HepG2 (cell line): ENCODE measurements around the gene CCDC69. TPM values are rescaled to one million over a fixed set of nuclear protein-coding genes. Genes with fewer than 3 reads are reported as not detected.

ENCODE experiments used
- ATAC-seq: fragments of 200-7000 bp; cut with Tn5 transposase; 3 replicates; pipeline ENCODE4 v1.9.1; 2020; ENCODE audit warnings: mild to moderate bottlenecking, moderate library complexity
- BruUV-seq: library from RNA; stranded (reverse); fragments of 400-500 nt; replicated peaks from 2 replicates; lab custom pipeline; 2021; lab: Mats Ljungman, UMichigan
- CTCF ChIA-PET: fragments of 300-600 bp; formaldehyde crosslinking; extraction: SDS; loops from one replicate; lab custom pipeline; 2021; ENCODE audit warnings: low total read pairs, inconsistent platforms, low intra/inter-chr PET ratio; lab: Yijun Ruan, JAX
- POLR2A ChIA-PET: fragments of 350-600 bp; sonication (Branson Sonifier 250); formaldehyde crosslinking; loops from one replicate; lab custom pipeline; 2020; ENCODE audit warnings: antibody characterized with exemption, inconsistent platforms; lab: Yijun Ruan, JAX
- DNase-seq: peaks from one replicate; pipeline ENCODE4 v3.0.0-alpha.2; 2015; ENCODE audit warnings: low spot score
- FAIRE-seq: peaks from 3 replicates; lab custom pipeline; 2011; peaks lifted over from hg19 to GRCh38; lab: Jason Lieb, UNC
- H2AFZ ChIP-seq: one replicate; pipeline ENCODE4 v1.6.1; 2011; ENCODE audit warnings: low read length, inconsistent platforms
- H3K27ac ChIP-seq: fragments of 300-600 bp; 3 replicates; pipeline ENCODE4 v1.8.0; 2011; ENCODE audit warnings: mixed run types, mild to moderate bottlenecking, mixed read lengths, low read length, inconsistent platforms; ENCODE audit not compliant: insufficient read depth; ENCODE audit errors: extremely low read length
- H3K27me3 ChIP-seq, 2 experiments: fragments of 200-600 bp in 1 of 2; 2 replicates in 1 of 2; 3 replicates in 1 of 2; pipeline versions ENCODE4 v1.6.0 to v1.8.0; 2011; ENCODE audit warnings: low read length in 2 of 2, mild to moderate bottlenecking in 2 of 2, moderate library complexity in 2 of 2, inconsistent platforms in 1 of 2; ENCODE audit not compliant: insufficient read depth in 2 of 2, control insufficient read depth in 1 of 2
- H3K36me3 ChIP-seq, 2 experiments: fragments of 200-600 bp in 1 of 2; replicated peaks in 1 of 2; 2 replicates in 1 of 2; 3 replicates in 1 of 2; pipeline versions ENCODE4 v1.5.1 to v1.8.0; 2011; ENCODE audit warnings: low read length in 2 of 2, inconsistent platforms in 1 of 2; ENCODE audit not compliant: insufficient read depth in 2 of 2, control insufficient read depth in 1 of 2
- H3K4me1 ChIP-seq: 2 replicates; pipeline ENCODE4 v1.5.1; 2012; ENCODE audit warnings: low read length, inconsistent platforms; ENCODE audit not compliant: insufficient read depth
- H3K4me2 ChIP-seq: 2 replicates; pipeline ENCODE4 v1.6.0; 2011; ENCODE audit warnings: low read depth, low read length, inconsistent platforms
- H3K4me3 ChIP-seq, 3 experiments: fragments of 200-600 bp in 1 of 3; sonication (generic), shearing (Covaris generic) in 1 of 3; replicated peaks in 1 of 3; 2 replicates each; pipeline ENCODE4 v1.5.1; 2011 to 2016; ENCODE audit warnings: low read length in 3 of 3, inconsistent platforms in 2 of 3, low read depth in 2 of 3, mild to moderate bottlenecking in 2 of 3, control low read depth in 1 of 3, mixed read lengths in 1 of 3; ENCODE audit not compliant: insufficient read depth in 1 of 3
- H3K79me2 ChIP-seq: one replicate; pipeline ENCODE4 v1.6.1; 2011; ENCODE audit warnings: low read length, inconsistent platforms; ENCODE audit not compliant: insufficient read depth
- H3K9ac ChIP-seq: 2 replicates; pipeline ENCODE4 v1.6.0; 2011; ENCODE audit warnings: mild to moderate bottlenecking, low read depth, low read length, inconsistent platforms; ENCODE audit not compliant: insufficient read depth
- H3K9me3 ChIP-seq: 2 replicates; pipeline ENCODE4 v1.5.1; 2012; ENCODE audit warnings: mild to moderate bottlenecking, low read length
- H4K20me1 ChIP-seq: 2 replicates; pipeline ENCODE4 v1.6.0; 2011; ENCODE audit warnings: inconsistent platforms, mild to moderate bottlenecking, low read length, moderate library complexity; ENCODE audit not compliant: insufficient read depth
- ATRX ChIP-seq: sonication (generic); formaldehyde crosslinking; IDR thresholded peaks from 2 replicates; pipeline ENCODE4 v1.4.0; 2020; ENCODE audit warnings: missing genetic modification reagents, borderline replicate concordance
- EP300 ChIP-seq, 3 experiments: sonication (generic) in 1 of 3; formaldehyde crosslinking in 1 of 3; IDR thresholded peaks; 2 replicates each; pipeline versions ENCODE4 v1.5.1 to v1.6.1; 2011 to 2020; ENCODE audit warnings: low read depth in 2 of 3, low read length in 2 of 3, borderline replicate concordance in 1 of 3, improper control_type of control experiment in 1 of 3, mild to moderate bottlenecking in 1 of 3, missing genetic modification reagents in 1 of 3, moderate library complexity in 1 of 3
- HOXA9 ChIP-seq: sonication (generic); formaldehyde crosslinking; IDR thresholded peaks from 2 replicates; pipeline ENCODE4 v1.8.1; 2022; ENCODE audit warnings: missing genetic modification reagents, mild to moderate bottlenecking, moderate library complexity, borderline replicate concordance
- MATR3 ChIP-seq: sonication (generic); formaldehyde crosslinking; IDR thresholded peaks from 2 replicates; pipeline ENCODE4 v1.4.0; 2020; ENCODE audit warnings: missing genetic modification reagents
- PHF20 ChIP-seq: sonication (generic); formaldehyde crosslinking; IDR thresholded peaks from 2 replicates; pipeline ENCODE4 v1.5.0; 2020; ENCODE audit warnings: mild to moderate bottlenecking, missing genetic modification reagents
- SALL2 ChIP-seq: sonication (generic); formaldehyde crosslinking; IDR thresholded peaks from 2 replicates; pipeline ENCODE4 v1.8.1; 2023; ENCODE audit warnings: mild to moderate bottlenecking, missing genetic modification reagents, inconsistent platforms
- TSC22D2 ChIP-seq: sonication (generic); formaldehyde crosslinking; IDR thresholded peaks from 2 replicates; pipeline ENCODE4 v1.5.1; 2020; ENCODE audit warnings: missing genetic modification reagents, mild to moderate bottlenecking, borderline replicate concordance
- ZBTB49 ChIP-seq: sonication (generic); formaldehyde crosslinking; IDR thresholded peaks from 2 replicates; pipeline ENCODE4 v1.4.0; 2020; ENCODE audit warnings: missing genetic modification reagents, borderline replicate concordance
- ZBTB7A ChIP-seq: sonication (generic); formaldehyde crosslinking; IDR thresholded peaks from 2 replicates; pipeline ENCODE4 v1.8.0; 2022; ENCODE audit warnings: mild to moderate bottlenecking, missing genetic modification reagents
- ZFAT ChIP-seq: sonication (generic); formaldehyde crosslinking; conservative IDR thresholded peaks from 2 replicates; pipeline ENCODE4 v1.8.1; 2023; ENCODE audit warnings: missing genetic modification reagents, inconsistent platforms
- ZNF256 ChIP-seq: sonication (generic); formaldehyde crosslinking; conservative IDR thresholded peaks from 2 replicates; pipeline ENCODE4 v1.4.0; 2020; ENCODE audit warnings: missing genetic modification reagents
- ZNF33A ChIP-seq: sonication (generic); formaldehyde crosslinking; IDR thresholded peaks from 2 replicates; pipeline ENCODE4 v1.5.1; 2020; ENCODE audit warnings: missing genetic modification reagents, mild to moderate bottlenecking, moderate library complexity, borderline replicate concordance
- ZNF350 ChIP-seq: sonication (generic); formaldehyde crosslinking; IDR thresholded peaks from 2 replicates; pipeline ENCODE4 v1.4.0; 2020; ENCODE audit warnings: mild to moderate bottlenecking, low read depth, missing genetic modification reagents, borderline replicate concordance
- ZNF629 ChIP-seq: sonication (generic); formaldehyde crosslinking; conservative IDR thresholded peaks from 2 replicates; pipeline ENCODE4 v1.5.0; 2020; ENCODE audit warnings: missing genetic modification reagents
- WGBS: methylation state at CpG from one replicate; pipeline ENCODE4 v1.1.6; 2017; ENCODE audit warnings: low lambda C conversion rate; 5-methylcytosine and 5-hydroxymethylcytosine counted together
- in situ Hi-C: cut with HindIII; loops from 2 replicates; pipeline ENCODE4 v1.10.0; 2017; ENCODE audit warnings: low pct_unique_long_range_greater_than_20kb; ENCODE audit not compliant: extremely low pct_ligation_motif_present
- intact Hi-C: fragments of 100-400 bp; cut with micrococcal nuclease; formaldehyde crosslinking; loops from one replicate; pipeline ENCODE4 v1.10.0; 2022; ENCODE audit not compliant: unreplicated experiment
- polyA plus RNA-seq, 8 experiments: library from polyadenylated mRNA; depleted of rRNA in 3 of 8; stranded (reverse) in 7 of 8; unstranded in 1 of 8; fragments of >200 nt; fragmentation: Illumina TruSeq in 4 of 8; extraction: Trizol in 4 of 8; gene quantifications; 2 replicates each; pipeline versions ENCODE4 v1.2.1 to v1.2.3, GENCODE V29; 2011 to 2016; ENCODE audit warnings: low read depth in 4 of 8, missing spikeins in 1 of 8, mixed read lengths in 1 of 8; ENCODE audit not compliant: insufficient read depth in 1 of 8
- total RNA-seq, 5 experiments: library from RNA; depleted of rRNA; stranded (reverse); fragments of >200 nt; fragmentation: Illumina TruSeq; extraction: Trizol; gene quantifications; 2 replicates each; pipeline ENCODE4 v1.2.3, GENCODE V29; 2016; ENCODE audit warnings: low read depth in 1 of 5
- TF ChIP-seq, protein P1 (sequence below): sonication (generic); formaldehyde crosslinking; IDR thresholded peaks from 2 replicates; pipeline ENCODE4 v1.8.0; 2022; ENCODE audit warnings: missing genetic modification reagents, mild to moderate bottlenecking, inconsistent platforms, borderline replicate concordance
- TF ChIP-seq, protein P2 (sequence below): sonication (generic); formaldehyde crosslinking; IDR thresholded peaks from 2 replicates; pipeline ENCODE4 v1.5.0; 2020; ENCODE audit warnings: missing genetic modification reagents, mild to moderate bottlenecking, borderline replicate concordance

CCDC69 gene
- total and polyA plus RNA-seq, 2 of the 13 experiments (the other 11 are each of a cell fraction or from before 2014, with no cell fraction given), result 12.2 to 45.2 TPM

DNA sequence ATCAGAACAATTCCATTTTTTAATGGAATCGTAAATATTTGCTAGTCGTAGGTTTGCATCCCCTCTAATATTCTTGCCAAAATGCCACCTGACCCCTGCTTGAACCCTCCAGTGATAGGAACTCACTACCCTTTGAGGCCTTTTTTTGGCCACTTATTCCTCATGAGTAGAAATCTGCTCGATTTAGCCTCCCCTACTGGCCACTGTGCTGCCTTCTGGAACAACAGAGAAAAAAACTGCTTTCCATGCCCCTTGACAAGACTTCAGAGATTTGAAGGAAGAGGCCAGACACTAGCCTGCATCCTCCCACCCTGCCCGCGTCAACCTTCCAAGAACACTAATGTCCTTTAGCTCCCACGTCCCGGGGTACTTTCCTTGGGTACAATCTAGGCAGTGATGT lies 4.1 kb downstream of the CCDC69 start:
- FAIRE-seq, result no peak
- no peak overlapping the region for H3K9ac ChIP-seq
- ChIA-PET POLR2A (no interaction called here), CTCF (no interaction called here)
- no peak overlapping the region for H2AFZ ChIP-seq
- H3K27ac ChIP-seq, result no peak overlapping the region
- no peaks in the 10 kb centered on the region; a peak in 1 of 5 replicates for H3K27me3 ChIP-seq
- no peaks in the 10 kb centered on the region for H4K20me1 ChIP-seq
- intact Hi-C loops, result loop anchor here (10.0 kb wide), 1 partner anchor 215 kb away; no protein-coding TSS in a partner anchor
- no peaks in the 10 kb centered on the region for H3K9me3 ChIP-seq
- H3K4me3 ChIP-seq, result no peak overlapping the region
- in situ Hi-C loops, result no loop called here
- H3K4me1 ChIP-seq, result peaks cover 39% of the 10 kb centered on the region
- 84% methylated on average over 7 of the region's 7 CpGs for WGBS
- H3K36me3 ChIP-seq, result no peaks in the 10 kb centered on the region
- no TSS peak for BruUV-seq
- no peak for DNase-seq
- H3K79me2 ChIP-seq, result no peaks in the 10 kb centered on the region
- TF ChIP-seq ZFAT (CRISPR knock-in tag) (no peak), ATRX (CRISPR knock-in tag) (no peak), ZBTB7A (CRISPR knock-in tag) (no peak), SALL2 (CRISPR knock-in tag) (no peak), ZNF629 (CRISPR knock-in tag) (no peak), PHF20 (CRISPR knock-in tag) (no peak), ZNF33A (CRISPR knock-in tag) (no peak), ZNF256 (no peak), TSC22D2 (CRISPR knock-in tag) (no peak), MATR3 (CRISPR knock-in tag) (no peak), ZBTB49 (CRISPR knock-in tag) (no peak), EP300 (IDR thresholded peaks at IDR 0.05; ENCODE audit: low read depth in 2 of 2, low read length in 2 of 2) (no peak), EP300 (CRISPR knock-in tag; IDR thresholded peaks at IDR 0.05; ENCODE audit: borderline replicate concordance) (no peak), ZNF350 (CRISPR knock-in tag) (no peak), HOXA9 (CRISPR knock-in tag) (no peak)
- TF ChIP-seq, protein P1, sequence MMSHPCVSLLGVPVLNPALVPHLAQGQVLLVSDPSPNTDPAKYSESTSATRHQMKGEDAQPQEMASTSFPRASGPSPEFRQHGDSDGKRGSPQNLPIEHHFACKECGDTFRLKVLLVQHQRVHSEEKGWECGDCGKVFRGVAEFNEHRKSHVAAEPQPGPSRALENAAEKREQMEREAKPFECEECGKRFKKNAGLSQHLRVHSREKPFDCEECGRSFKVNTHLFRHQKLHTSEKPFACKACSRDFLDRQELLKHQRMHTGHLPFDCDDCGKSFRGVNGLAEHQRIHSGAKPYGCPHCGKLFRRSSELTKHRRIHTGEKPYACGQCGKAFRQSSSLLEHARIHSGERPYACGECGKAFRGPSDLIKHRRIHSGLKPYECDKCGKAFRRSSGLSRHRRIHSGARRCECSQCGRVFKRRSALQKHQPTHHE (CRISPR knock-in tag), result no peak
- TF ChIP-seq, protein P2, sequence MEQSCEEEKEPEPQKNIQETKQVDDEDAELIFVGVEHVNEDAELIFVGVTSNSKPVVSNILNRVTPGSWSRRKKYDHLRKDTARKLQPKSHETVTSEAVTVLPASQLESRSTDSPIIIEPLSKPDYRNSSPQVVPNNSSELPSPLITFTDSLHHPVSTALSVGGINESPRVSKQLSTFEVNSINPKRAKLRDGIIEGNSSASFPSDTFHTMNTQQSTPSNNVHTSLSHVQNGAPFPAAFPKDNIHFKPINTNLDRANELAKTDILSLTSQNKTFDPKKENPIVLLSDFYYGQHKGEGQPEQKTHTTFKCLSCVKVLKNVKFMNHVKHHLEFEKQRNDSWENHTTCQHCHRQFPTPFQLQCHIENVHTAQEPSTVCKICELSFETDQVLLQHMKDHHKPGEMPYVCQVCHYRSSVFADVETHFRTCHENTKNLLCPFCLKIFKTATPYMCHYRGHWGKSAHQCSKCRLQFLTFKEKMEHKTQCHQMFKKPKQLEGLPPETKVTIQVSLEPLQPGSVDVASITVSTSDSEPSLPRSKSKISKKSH, result no peak
- ATAC-seq, result no peak
- no peak overlapping the region for H3K4me2 ChIP-seq
